Measurements from ENCODE around the gene CYSLTR1.
A peak's percentile ranks its signal among the peaks of the same experiment; 100 is the strongest.
"Not testable (repeated sequence)": the region's sequence is repeated elsewhere in the genome, so short reads cannot be mapped to it uniquely, and the experiment has no call there.

CYSLTR1 gene, protein sequence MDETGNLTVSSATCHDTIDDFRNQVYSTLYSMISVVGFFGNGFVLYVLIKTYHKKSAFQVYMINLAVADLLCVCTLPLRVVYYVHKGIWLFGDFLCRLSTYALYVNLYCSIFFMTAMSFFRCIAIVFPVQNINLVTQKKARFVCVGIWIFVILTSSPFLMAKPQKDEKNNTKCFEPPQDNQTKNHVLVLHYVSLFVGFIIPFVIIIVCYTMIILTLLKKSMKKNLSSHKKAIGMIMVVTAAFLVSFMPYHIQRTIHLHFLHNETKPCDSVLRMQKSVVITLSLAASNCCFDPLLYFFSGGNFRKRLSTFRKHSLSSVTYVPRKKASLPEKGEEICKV

DNA sequence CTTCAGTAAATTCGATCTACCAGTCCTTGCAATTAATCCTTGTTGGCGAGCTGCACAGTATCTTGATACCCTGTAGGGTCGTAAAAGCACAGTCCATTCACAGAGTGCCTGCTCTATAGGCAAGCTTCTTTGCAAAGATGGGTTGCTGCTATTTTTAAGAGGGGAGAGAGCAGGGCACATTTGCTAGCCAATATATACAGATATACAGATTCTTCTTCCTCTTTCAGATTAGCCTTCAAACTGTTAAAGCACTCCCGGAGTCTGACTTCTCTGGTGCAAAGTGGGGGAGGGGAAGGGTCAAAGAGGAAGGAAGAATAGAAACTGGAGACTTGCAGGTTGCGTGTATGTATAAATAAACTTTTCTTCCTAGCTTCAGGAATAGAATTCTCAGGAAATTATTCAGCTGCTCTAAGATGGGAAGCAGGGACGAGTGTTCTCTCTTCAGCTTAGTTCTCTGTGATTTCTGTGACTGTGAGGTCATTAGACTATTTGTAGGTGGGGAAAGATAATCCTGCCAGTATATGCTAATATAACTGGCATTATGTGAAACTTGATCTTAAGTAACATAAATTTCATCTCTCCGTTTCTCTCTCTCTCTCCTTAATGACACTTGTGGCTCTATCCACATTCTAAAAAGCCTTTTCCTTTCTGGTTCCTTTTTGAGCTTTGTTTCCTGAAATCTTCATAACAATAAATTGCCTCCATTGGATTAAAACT lies at the start of gene CYSLTR1:
CYSLTR1 (minus strand) TSS at position 242 of the 717 bp plus-strand sequence. CDS start 53,865 bp downstream, outside the sequence.
- DNase-seq, result no peak

- DNase-seq, result no peak
Measured at GRCh38 chrX:78377186-78377585, 49.8 kb upstream of the CYSLTR1 start.

GRCh38 chrX:78375894-78376293 lies 48.5 kb upstream of the CYSLTR1 start:
- no peak for DNase-seq

DNA sequence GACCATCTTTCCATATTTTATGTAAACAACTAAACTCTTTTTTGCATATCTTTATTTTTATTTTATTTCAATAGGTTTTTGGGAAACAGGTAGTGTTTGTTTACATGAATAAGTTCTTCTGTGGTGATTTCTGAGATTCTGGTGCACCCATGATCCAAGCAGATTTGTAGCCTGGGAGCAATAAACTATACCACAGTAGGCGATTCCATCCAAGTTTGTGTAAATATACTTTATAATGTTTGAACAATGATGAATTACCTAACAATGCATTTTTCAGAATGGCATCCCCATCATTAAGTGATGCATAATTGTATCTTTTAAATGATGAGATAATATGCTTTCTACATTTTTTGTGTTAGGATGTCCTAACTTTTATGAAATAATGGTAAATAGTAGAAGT lies 39.2 kb upstream of the CYSLTR1 start:
- DNase-seq, result no peak

DNA sequence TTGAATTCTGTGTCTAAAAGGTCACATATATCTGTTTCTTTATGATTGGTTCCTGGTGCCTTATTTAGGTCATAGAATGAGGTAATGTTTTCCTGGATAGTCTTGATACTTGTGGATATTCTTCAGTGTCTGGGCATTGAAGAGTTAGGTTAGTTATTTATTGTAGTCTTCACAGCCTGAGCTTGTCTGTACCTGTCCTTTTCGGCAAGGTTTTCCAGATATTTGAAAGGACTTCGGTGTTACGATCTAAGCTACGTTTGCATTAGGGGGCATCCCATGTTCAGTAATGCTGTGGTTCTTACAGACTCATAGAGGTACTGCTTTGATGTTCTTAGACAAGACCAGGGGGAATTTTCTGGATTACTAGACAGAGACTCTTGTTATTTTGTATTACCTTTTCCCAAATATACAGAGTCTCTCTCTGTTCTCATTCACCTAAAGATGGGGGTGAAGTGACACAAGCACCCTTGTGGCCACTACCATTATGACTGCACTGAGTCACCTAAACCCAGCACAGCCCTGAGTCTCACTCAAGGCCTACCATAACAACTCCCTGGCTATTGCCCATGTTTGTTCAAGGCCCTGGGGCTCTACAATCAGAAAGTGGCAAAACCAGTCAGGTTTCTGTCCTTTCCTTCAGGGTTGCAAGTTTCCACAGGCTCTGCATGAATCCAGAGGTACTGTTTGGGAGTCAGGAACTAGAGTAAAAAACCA lies 30.1 kb upstream of the CYSLTR1 start:
- no peak for DNase-seq

DNA sequence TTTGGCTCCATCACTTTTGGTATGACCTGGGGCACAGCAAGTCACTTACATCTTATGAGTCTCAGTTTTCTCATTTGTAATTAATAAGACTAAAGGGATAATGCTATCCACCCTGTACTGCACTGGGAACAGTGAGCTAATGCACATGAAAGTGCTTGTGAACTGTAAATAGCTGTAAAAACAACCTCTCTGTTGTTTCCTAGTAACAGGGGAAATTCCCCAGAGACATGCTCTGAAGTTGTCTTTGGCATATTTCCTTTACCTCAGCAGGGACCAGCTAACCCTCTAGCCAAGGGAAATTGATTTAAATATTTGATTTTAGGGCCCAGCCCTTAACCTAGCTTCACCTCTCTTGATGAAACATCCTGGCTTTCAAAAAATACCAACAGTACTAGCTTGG lies 6.1 kb upstream of the CYSLTR1 start:
- peak in 1 of 2 donors; percentile 14 for DNase-seq

GRCh38 chrX:78331708-78332107 lies 4.3 kb upstream of the CYSLTR1 start:
- no peak for DNase-seq

DNA sequence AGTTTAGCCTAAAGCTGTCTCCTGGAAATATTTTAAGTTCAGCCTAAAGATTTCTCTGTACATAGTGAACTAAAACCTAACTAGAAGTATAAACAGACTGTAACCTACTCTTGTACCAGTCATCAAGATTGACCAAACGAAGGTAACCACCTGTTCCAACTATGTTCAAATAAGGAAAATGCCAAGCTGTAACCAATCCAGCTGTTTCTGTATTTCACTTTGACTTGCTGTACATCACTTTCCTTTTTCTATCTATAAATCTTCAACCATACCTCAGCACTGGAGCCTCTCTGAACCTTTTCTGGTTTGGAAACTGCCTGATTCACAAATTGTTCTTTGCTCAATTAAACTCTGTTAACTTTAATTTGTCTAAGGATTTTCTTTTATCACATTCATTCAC lies 3.1 kb upstream of the CYSLTR1 start:
- no peak for DNase-seq

DNA sequence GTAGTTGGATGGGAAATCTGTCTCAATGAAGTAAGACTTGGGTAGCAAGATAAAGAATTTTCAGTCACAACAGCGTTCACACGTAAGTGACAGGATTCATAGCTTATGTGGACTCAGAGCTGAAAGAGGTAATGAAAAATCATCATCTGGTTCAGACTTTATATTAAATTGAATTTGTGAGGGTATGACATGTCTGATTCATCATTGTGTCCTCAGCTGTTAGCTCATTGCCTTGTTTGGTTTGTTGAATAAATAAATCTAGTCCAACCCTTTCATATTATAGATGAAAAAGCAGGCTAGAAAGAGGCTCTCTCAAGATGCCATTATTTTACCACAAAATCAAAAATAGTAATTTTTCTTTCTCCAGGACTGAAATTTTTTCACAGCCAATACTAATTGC lies 2.7 kb upstream of the CYSLTR1 start:
- no peak for DNase-seq

DNA sequence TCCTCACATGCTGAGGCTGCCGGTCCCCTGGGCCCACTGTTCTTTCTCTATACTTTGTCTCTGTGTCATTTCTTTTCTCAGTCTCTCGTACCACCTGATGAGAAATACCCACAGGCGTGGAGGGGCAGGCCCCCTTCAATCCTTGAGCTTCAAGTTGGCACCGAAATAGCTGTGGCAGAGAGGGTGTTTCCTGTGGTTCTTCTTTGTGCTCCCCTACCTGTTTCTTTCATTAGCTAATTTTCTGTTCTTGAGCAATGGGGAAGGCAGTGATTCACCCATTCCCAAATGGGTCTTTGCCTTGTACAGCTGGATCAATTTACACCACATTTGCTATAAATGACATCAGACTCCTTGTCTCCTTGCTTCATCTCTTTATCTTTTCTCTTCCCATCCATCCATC lies 2.1 kb upstream of the CYSLTR1 start:
- DNase-seq, result peak; percentile 9 to 22

- no peak for DNase-seq
Measured at GRCh38 chrX:78326401-78326800, 1.0 kb downstream of the CYSLTR1 start.

DNA sequence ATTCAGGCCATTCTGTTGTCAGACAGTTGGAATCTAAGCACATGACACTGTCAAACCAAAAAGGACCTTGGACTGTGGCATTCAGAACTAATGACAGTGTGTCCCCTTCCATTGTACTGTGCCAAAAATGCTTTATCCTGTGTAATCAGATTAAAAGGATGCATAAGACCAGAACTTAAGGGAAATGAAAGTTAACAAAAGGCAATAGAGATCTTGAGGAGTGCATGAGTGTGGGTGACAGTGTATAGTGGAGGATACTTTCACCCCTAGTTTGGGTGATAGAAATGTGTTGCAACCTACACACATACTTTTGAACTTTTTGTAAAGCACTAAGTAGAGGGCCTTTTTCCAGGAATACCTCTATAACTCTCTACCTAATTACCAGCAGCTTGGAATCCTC lies 4.5 kb downstream of the CYSLTR1 start:
- DNase-seq, result no peak

DNA sequence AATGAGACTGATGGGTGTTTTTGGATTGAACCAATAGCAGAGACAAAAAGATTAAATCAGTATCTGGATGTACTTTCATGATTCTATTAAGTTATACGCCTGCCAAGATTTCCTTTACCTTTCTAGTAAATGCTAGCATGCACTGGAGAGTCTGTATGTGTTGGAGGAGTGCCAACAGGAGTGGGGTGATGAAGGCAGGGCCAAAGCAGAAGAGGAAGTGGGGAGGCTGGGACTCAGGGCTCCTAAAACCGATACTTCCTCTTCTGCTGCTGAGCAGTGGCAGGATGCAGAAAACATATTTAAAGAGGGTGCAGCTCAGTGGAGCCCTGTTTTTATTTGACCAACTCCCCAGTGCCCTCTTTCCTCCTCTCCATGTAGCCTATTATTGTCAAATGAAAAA lies 5.6 kb downstream of the CYSLTR1 start:
- peak; percentile 44 to 48 for DNase-seq

- DNase-seq, result no peak
Measured at GRCh38 chrX:78316265-78316664, 11.1 kb downstream of the CYSLTR1 start.

DNA sequence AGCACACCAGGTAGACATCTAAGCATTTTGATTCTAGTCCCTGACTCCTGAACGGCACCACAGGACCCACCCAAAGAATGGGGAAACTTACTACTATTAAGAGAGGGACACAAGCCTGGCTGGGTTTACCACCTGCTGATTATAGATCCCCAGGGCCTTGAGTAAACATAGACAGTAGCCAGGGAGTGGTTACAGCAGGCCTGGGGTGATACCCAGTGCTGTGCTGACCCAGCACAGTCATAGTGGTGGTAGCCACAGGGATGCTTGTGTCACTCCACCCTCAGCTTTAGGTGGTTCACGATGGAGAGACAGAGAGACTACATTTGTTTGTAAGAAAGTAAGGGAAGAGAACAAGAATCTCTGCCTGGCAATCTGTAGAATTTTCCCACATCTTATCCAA lies 11.7 kb downstream of the CYSLTR1 start:
- no peak for DNase-seq

DNA sequence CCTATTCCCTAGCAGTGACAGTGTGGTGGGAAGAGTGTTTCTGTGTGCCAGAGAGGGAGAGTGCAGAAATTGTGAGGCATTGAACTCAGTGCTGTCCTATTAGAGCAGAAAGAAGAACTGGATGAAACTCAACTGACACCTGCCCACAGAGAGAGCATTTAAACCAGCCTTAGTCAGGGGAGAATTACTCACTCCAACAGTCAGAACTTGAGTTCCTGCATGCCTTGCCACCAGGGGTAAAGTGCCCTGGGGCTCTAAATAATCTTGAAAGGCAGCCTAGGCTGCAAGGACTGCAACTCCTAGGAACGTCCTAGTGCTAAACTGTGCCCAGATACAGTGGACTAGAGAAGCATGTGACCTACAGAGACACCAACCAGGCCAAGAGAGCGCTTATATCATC lies 12.8 kb downstream of the CYSLTR1 start:
- DNase-seq, result no peak

DNA sequence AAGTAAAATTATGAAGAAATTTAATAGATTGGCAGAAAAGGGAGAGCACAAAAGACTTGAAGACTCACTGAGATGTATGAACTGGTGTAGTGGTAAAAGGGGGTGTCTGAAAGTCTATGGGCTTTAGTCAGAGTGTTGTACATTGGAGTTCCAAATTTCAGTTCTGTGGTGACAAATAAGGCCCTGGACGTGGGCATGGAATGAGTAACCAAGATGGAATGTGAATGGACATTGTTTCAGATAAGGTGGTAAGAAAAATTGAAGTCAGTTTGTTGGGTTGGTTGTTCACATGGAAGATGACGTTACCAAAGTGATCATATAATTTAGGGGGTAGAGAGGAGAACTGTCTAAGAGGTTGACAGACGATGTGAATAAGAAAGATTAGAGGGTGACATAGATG lies 13.9 kb downstream of the CYSLTR1 start:
- DNase-seq, result no peak

GRCh38 chrX:78307665-78308064 lies 19.7 kb downstream of the CYSLTR1 start:
- DNase-seq, result no peak

DNA sequence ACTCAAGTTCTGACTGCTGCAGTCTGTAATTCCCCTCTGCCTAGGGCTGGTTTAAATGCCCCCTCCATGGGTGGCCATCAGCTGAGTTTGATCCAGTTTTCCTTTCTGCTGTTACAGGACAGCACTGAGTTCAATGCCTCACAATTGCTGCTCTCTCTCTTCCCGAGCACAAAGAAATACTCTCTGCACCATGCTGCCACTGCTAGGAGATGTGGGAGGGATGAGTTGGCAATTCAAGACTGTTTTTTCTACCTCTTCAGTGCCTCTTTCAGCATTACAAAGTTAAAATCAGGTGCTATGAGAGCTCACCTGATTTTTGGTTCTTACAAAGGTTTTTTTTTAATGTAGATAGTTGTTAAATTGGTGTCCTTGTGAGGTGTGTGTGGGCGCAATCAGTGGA lies 24.3 kb downstream of the CYSLTR1 start:
- no peak for DNase-seq

DNA sequence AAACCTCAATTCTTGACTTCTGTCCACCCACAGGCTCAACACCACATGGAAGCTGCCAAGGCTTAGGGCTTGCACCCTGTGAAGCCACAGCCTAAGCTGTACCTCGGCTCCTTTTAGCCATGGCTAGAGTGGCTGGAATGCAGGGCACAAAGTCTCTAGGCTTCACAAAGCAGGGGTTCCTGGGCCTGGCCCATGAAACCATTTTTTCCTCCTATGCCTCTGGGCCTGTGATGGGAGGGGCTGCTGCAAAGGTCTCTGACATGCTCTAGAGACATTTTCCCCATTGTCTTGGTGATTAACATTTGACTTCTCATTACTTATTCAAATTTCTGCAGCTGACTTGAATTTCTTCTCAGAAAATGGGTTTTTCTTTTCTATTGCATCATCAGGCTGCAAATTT lies 26.5 kb downstream of the CYSLTR1 start:
- DNase-seq, result not testable (repeated sequence)

DNA sequence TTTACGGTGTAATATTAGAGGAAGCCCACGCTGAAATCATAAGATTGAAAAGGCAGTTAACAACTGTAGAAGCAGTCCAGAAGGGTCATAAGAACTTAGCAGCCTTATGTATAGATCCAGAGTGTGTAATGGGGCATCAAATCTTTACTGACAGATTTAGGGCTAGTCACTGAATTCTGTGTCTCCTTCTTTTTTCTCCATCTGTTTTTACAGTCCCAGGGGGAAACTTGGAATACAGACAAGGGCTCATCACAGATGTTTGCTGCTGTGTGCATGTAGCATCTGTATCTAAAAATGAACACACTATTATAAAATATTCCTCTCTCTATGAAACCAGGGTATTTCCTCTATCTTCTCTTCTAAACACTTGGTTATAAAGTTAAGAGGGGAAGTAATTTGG lies 43.9 kb downstream of the CYSLTR1 start:
- no peak for DNase-seq

- no peak for DNase-seq
Measured at GRCh38 chrX:78237127-78237526, 90.3 kb downstream of the CYSLTR1 start.

DNA sequence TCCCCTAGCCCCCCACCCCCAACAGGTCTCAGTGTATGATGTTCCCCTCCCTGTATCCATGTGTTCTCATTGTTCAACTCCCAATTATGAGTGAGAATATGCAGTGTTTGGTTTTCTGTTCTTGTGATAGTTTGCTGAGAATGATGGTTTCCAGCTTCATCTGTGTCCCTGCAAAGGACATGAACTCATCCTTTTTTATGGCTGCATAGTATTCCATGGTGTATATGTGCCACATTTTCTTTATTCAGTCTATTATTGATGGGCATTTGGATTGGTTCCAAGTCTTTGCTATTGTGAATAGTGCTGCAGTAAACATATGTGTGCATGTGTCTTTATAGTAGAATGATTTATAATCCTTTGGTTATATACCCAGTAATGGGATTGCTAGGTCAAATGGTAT lies 101.4 kb downstream of the CYSLTR1 start:
- not testable (repeated sequence) for DNase-seq
